ENCODE results near the gene LRRC56. TPM values are rescaled to one million over a fixed set of nuclear protein-coding genes. Genes with fewer than 3 reads are reported as not detected.

Gene LRRC56
- polyA plus RNA-seq, 2 of the 4 experiments (the other 2 are of a cell fraction) = 0.32 to 1.0 TPM

GRCh38 chr11:571802-572185 is 34.5 kb downstream of the LRRC56 start:
- ATAC-seq (no peak), DNase-seq (ENCODE audit: low read depth in 1 of 2, low spot score in 1 of 2) (no peak), FAIRE-seq (no peak)
- no peak for TF ChIP-seq FOSB (CRISPR knock-in tag; IDR thresholded peaks at IDR 0.05)
- no peak for TF ChIP-seq MYC (IDR thresholded peaks at IDR 0.05; ENCODE audit: borderline replicate concordance, low read length)
- TF ChIP-seq HDAC2 (IDR thresholded peaks at IDR 0.05) = no peak
- TF ChIP-seq HOXA7 (CRISPR knock-in tag; IDR thresholded peaks at IDR 0.05) = no peak
- no peak for TF ChIP-seq ZSCAN20 (CRISPR knock-in tag; IDR thresholded peaks at IDR 0.05)
- TF ChIP-seq EHF (CRISPR knock-in tag; IDR thresholded peaks at IDR 0.05) = no peak
- TF ChIP-seq ZNF302 (CRISPR knock-in tag; IDR thresholded peaks at IDR 0.05) = no peak
- TF ChIP-seq KDM1A (IDR thresholded peaks at IDR 0.05; ENCODE audit: low read depth) = no peak
- no peak for TF ChIP-seq EP300 (IDR thresholded peaks at IDR 0.05)
- TF ChIP-seq CHD4 (IDR thresholded peaks at IDR 0.05; ENCODE audit: borderline replicate concordance) = no peak
- no peak for TF ChIP-seq MAZ (IDR thresholded peaks at IDR 0.05; ENCODE audit: borderline replicate concordance, low read depth, low read length)
- no peak for TF ChIP-seq CTCF (IDR thresholded peaks at IDR 0.05)
- no peak for TF ChIP-seq KDM5A (IDR thresholded peaks at IDR 0.05)
- TF ChIP-seq EHMT2 (IDR thresholded peaks at IDR 0.05; ENCODE audit: low read depth) = no peak
- no peak for TF ChIP-seq JUNB (IDR thresholded peaks at IDR 0.05)
- POLR2A ChIA-PET = no interaction called here
- WGBS (ENCODE audit: missing lambda C conversion rate) = 88% methylated on average over 8 of the region's 8 CpGs
- CTCF ChIA-PET = interaction anchor here (1.1 kb wide), 1 partner anchor 17 kb away, joined by 4 read pairs; no protein-coding TSS in a partner anchor
- Histone ChIP-seq H3K27ac (no peak overlapping the region), H3K4me1 (peaks cover 20% of the 10 kb centered on the region), H3K9me3 (no peaks in the 10 kb centered on the region), H3K4me3 (no peak overlapping the region), H3K4me2 (no peak overlapping the region)

- TF ChIP-seq ZSCAN20 (CRISPR knock-in tag; IDR thresholded peaks at IDR 0.05) (no peak), NR3C1 (IDR thresholded peaks at IDR 0.05) (no peak), EP300 (IDR thresholded peaks at IDR 0.05) (no peak), FOSB (CRISPR knock-in tag; IDR thresholded peaks at IDR 0.05) (no peak), KDM5A (IDR thresholded peaks at IDR 0.05) (no peak), KDM1A (IDR thresholded peaks at IDR 0.05; ENCODE audit: low read depth) (no peak), ELK1 (IDR thresholded peaks at IDR 0.05; ENCODE audit: low read depth, low read length) (no peak), NFE2L2 (conservative IDR thresholded peaks at IDR 0.05; ENCODE audit: low read length) (no peak), MAZ (IDR thresholded peaks at IDR 0.05; ENCODE audit: borderline replicate concordance, low read depth, low read length) (no peak), HOXB5 (CRISPR knock-in tag; IDR thresholded peaks at IDR 0.05) (no peak), ZNF302 (CRISPR knock-in tag; IDR thresholded peaks at IDR 0.05) (no peak), CBX2 (IDR thresholded peaks at IDR 0.05; ENCODE audit: borderline replicate concordance, low read depth) (no peak), PBX3 (IDR thresholded peaks at IDR 0.05) (no peak), PHF8 (IDR thresholded peaks at IDR 0.05; ENCODE audit: borderline replicate concordance, low read depth) (no peak)
- ATAC-seq (no peak), FAIRE-seq (no peak), DNase-seq (ENCODE audit: low read depth in 1 of 2, low spot score in 1 of 2) (no peak)
- CTCF ChIA-PET = interaction anchor here (1.3 kb wide), 1 partner anchor 8 kb away, joined by 4 read pairs; no protein-coding TSS in a partner anchor
- POLR2A ChIA-PET = no interaction called here
- Histone ChIP-seq H3K4me2 (no peak overlapping the region), H3K4me1 (peaks cover 19% of the 10 kb centered on the region), H3K27ac (no peak overlapping the region), H3K4me3 (no peak overlapping the region), H3K9me3 (no peaks in the 10 kb centered on the region)
- 91% methylated on average over 14 of the region's 16 CpGs for WGBS (ENCODE audit: missing lambda C conversion rate)
These were observed 35.9 kb downstream of the LRRC56 start for GRCh38 chr11:573146-573759.
